Activated CD8-positive, alpha-beta memory T cell treated with anti-CD3 and anti-CD28 coated beads, Interleukin-2, amount 50 U/mL, for 24 hours (primary cell): ENCODE measurements around the gene COX15.
"Not testable (repeated sequence)": the region's sequence is repeated elsewhere in the genome, so short reads cannot be mapped to it uniquely, and the experiment has no call there.

Experiments
- DNase-seq: peaks from one replicate; pipeline ENCODE4 v3.0.0-alpha.2; 2020; ENCODE audit errors: extremely low read depth

The COX15 gene

DNA sequence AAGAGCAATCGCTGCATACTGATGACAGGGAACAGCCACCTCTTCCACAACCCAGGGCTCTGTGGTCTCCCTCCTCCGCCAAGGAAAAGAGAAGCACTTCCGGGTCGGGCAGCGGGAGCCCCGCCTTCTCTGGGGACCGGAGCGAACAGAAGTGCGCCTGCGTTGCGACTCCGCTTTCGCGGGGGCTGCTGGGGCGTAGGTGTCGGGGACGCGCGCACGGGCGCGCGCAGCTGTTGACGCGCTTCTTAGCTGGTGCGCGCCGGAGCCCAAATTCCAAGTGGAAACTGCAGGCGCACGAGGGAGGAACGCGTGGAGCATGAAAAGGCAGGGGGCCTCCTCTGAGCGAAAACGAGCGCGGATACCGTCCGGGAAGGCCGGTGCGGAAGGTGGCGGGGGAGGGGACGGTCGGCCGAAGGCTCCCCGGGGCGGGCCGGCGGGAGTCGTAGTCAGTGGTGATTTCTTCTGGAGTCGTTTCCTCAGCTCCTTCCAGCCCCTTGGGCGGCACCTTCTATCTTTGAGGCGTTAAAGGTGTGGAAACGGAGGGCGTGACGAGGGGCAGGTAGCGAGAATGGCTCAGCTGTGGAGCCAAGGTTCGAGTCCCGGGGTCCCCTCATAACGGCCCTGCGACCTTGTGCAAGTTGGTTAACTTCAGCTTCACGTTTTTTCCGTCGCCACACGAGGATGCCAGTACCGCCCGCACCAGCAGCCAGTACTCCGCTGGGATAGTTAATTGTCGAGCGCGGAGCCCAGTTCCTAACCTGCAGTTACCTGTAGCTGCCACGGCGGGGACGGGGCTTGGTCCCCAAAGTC, at the start of gene COX15, which contains the start of gene CUTC:
TSS of gene COX15 (minus strand) at position 95 of the 810 bp plus-strand sequence. CDS start at position 17, 78 bp downstream.
TSS of gene CUTC (plus strand) at position 202 of the 810 bp plus-strand sequence. CDS start at position 317, 115 bp downstream.
- DNase-seq, result peak; percentile 92

DNA sequence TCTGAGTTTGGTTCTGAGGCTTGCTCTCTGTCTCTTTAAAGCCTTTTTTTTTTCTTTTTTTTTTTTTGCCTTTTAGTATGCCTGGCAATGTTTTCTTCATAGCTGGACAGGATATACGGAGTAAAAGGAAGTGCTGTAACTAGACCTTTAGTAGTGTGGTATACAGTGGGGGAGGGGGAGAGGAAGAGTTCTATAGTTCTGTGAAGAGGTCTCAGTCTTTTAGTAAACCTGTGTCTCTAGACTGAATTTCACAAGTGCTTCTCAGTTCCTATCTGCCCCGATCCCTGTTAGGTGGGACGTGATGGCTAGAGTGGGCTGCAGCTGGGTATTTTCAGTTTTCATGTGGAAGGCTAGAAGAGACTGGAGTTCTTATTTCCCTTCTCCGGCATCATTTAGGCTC, 47.4 kb upstream of the COX15 start:
- no peak for DNase-seq

DNA sequence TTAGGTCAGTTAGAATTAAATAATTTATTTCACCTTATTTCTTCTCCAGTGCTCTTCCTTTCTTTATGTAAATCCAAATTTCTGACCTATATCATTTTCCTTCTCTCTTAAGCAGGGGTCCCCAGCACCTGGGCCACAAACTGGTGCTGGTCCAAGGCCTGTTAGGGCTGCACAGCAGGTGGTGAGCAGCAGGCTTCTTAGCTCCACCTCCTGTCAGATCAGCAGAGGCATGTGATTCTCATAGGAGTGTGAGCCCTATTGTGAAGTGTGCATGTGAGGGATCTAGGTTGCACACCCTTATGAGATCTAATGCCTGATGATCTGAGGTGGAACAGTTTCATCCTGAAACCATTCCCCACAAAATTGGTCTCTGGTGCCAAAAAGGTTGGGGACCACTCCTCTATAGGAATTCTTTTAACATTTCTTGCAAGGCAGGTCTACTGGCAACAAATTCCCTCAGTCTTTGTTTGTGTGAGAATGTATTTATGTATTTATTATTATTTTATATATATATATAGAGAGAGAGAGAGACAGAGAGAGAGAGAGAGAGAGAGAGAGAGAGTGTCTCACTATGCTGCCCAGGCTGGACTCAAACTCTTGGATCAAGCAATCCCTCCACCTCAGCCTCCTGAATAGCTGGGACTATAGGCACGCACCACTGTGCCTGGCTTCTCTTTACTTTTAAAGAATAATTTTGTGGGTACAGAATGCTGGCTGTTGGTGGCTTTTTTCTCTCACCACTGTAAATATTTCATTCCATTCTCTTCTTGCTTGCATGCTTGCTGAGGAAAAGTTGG, 46.2 kb upstream of the COX15 start:
- no peak for DNase-seq

DNA sequence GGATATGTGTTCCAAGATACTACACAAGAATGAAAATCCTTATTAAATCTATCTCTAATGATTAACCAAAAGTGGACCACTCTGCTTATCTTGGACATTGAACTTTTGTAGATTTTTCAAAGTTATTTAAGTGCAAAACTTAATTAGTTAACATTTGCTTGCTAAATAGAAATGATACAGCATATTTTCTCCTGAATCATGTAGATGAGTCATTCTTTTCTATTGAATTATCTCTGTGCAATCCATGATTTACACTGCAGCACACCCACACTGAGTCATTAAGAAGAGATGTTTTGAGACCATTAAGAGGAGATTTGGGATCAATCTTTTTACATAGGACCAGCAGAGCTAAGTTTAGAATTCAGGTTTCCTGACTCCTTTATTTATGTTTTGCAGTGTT, 43.9 kb upstream of the COX15 start:
- DNase-seq, result no peak

DNA sequence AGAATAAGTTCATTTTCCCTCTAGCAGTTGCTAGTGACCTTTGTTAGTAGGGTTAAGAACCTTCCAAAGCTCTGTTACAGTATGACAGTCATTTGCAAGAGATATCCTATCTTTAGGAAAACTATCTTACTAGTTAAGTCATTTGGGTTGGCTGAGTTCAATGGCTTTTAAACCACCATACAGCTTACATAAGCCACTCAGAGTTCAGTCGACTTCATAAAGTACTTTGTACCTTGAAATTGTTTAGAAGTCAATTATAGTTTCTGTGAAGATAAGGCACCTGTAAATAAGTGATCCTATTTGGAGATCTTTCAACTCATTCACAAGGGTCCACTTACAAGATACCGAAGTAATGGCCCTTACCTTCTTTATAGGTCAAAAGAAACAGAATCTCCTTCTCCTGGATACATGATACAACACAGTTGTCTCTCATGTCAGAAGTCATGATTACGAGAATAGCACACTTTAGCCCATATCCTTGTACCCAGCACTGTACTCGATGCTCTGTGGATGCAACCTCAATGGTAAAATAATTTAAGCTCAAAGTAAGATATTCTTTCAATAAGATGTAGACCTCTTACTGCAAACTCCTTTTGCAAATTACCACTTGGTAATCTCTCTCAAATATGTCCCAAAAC, 38.6 kb upstream of the COX15 start:
- DNase-seq, result no peak

DNA sequence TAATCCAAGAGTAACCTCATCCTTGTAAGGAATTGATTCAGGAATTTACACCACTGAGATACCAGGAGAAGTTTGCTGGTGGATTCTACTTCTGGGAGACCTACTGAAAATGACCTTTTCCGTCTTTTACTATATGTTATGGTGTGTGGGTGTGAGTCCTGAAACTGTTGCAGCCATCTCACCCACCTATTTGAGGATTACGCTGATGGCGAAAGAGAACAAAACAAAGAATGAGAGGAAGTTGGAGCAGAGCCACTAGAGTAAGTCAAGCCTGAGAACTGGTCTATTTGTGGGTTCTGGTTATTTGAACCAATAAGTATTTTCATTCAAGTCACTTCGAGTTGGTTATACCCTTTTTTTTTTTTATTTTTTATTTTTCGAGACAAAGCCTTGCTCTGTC, 37.8 kb upstream of the COX15 start:
- DNase-seq, result no peak

DNA sequence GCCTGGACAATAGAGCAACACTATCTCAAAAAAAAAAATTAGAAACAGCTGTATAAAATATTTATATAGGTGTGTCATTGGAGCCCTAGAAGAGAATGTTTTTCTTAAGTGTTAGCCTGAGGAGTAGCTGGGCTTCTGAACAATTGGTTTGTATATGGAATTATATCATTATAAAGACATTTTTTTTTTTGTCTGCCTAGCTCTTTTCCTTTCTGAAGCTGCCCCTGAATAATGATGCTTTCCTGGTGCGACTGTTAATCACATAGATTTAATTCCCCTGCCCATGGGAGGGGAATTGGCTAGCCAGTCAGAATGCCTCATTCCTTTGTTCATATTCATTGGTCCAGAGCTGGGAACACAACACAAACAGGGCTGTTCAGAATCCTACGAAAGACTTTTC, 36.6 kb upstream of the COX15 start:
- DNase-seq, result no peak

DNA sequence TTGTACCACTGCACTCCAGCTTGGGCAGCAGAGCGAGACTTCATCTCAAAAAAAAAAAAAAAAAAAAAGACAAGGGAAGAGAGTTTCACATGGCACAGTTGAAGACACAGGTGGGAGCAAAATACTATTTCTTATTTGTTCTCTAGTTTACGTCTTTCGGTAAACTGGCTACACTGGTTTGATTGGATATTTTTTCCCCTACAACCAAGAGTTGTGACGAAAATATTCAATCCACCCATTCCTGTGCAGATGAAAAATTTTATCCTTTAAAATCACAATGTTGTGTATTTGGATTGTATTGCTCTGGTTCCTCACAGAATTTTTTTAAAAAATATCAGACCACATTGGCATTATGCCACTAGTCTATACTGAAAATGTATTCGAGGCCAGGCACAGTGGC, 36.0 kb upstream of the COX15 start:
- DNase-seq, result no peak

DNA sequence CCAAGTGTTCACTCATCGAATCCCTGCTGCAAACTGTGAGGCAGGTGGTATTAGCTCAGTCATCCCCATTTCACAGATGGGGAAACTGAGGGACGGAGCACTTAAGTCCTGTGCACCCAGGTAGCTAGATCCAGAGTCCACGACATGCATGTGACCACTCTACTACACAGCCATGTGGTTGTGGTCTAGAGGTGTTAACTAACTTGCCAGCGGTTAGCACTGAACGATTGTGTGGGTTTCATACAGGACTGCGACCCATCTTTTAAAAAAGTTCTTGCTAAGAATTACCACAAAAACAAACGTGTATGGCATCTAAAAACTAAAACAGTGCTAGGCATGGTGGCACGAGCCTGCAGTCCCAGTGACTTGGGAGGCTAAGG, 34.4 kb upstream of the COX15 start:
- DNase-seq, result no peak

DNA sequence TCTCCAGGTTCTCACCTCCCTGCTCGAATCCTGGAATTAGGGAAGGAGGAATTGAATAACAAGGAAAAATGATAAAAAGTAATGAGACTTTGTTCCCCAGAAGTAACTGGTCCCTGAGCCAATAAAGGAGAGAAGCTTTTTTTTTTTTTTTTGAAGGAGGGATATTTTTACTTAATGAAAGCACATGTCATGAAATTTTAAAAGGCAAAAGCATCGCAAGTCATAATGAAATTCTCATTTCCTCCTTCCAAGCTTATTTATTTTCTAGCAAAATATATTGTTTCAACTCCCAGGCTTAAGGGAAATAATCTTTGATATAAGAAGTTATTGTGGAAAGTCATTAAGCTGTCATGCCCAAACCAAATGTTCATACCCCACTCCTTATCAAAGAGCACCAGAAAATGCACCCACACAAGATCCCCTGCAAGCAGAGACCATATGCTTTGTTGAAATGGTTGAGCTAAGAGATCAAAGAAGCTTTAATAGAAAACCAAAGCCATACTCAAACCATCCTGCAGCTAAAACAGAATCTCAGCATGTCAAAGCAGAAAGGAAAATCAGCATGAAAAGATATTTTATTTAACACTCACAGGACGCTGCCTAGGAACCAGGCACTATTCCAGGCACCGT, 33.9 kb upstream of the COX15 start:
- no peak for DNase-seq

DNA sequence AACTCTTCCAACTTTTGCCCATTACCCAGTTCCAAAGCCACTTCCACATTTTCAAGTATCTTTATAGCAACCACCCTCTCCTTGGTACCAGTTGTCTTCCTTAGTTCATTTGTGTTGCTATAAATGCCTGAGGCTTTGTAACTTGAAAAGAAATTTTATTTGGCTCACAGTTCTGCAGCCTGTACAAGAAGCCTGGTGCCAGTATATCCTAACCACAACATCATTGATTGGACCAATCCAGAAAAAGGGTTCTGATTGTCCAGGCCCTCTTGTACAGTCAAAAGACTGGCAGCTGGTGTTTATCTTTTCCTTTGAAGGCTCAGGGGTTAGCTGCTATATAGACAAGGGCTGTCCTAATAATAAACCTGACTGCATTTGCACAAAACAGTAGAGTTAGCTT, 29.4 kb upstream of the COX15 start:
- DNase-seq, result no peak

DNA sequence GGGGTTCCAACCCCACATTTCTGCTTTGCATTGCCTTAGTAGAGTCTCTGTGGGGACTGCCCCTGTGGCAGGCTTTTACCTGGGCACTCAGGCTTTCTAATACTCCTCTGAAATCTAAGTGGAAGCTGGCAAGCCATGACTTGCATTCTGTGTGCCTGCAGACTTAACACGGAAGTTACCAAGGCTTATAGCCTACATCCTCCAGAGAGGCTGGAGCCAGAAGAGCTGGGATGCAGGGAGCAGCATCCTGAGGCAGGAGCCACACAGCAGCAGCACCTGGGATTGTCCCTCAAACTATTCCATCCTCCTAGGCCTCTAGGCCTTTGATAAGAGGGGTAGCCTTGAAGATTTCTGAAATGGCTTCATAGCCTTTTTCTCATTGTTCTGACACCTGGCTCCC, 28.4 kb upstream of the COX15 start:
- no peak for DNase-seq

DNA sequence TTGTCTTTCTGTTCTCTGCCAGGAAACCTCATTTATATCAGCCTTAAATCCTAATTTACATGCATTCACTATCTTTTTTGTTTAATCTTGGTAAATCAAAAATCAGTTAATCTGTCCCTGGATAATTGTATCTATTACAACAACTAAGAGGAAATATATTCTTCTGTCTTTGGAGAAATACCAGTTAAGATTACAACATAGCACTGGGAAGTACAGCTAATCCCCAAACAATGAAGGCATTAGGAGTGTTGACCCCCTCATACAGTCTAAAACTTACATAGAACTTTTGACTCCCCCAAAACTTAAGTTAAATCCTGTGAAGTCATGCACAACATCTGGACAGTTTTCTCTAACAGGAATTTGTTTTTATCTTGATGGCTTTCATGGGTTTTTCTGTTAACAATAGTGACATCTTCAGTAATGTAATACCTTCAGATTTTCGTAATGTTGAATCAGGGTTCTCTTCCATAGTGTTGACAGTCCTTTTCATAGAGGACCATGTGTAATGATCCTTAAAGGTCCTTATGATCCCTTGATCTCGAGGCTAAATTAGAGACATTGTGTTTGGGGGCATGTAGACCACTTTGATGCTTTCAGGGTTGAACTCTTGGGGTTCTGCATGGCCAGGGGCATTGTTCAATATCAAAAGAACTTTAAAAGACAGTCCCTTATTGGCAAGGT, 26.4 kb upstream of the COX15 start:
- no peak for DNase-seq

DNA sequence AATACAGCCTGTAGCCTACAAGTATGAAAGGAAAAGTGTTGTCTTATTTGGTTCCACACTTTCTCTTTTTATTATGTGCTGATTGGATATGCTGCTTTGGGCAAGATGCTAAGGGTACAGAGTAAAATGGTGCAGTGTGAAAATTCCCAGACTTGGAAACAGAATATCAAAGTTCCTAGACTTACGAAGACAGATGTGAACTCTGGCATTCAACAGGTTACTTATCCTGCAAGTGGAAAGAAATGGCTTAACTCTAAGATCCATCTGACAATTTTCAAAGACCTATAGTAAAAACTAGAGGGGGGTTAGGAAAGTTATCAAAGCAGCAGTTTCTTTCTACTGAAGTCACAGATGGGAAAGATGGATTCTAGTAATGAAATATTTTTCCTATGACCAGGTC, 24.2 kb upstream of the COX15 start:
- no peak for DNase-seq

DNA sequence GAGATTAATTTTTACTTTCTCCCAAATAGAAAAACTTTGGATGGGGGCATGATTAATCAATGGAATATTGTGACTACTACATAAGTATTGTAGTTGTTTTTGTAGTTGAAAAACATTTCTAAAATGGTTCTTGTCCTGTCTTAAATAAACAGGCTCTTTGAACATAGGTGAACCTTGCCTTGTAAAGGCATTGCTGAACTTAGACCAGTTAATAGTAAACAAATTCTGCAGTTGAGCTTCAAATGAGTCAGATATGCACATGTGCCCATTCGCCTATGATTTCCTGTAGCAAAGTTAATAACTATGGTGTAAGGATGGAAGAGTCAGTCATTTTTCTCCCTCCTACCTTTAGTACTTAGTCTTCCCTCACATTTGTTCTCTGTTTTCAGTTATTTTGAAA, 22.7 kb upstream of the COX15 start:
- no peak for DNase-seq

DNA sequence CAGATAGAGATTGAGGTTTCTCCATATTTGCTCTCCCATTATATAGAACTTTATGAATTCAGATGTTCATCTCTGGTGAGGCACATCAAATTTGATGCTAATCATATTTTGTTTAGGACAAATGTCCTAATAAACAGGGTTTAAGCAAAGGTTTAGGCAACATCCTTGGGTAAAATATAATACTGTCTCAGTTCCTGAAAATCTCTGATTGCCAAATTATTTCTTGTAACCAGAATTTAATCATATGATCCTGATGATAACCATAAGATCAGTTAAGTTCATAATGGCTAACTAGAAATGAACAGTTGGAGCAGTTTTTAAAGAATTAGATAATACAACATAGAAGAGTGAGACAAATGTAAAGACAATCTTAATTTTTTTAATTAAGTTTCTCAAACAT, 18.7 kb upstream of the COX15 start:
- DNase-seq, result no peak

DNA sequence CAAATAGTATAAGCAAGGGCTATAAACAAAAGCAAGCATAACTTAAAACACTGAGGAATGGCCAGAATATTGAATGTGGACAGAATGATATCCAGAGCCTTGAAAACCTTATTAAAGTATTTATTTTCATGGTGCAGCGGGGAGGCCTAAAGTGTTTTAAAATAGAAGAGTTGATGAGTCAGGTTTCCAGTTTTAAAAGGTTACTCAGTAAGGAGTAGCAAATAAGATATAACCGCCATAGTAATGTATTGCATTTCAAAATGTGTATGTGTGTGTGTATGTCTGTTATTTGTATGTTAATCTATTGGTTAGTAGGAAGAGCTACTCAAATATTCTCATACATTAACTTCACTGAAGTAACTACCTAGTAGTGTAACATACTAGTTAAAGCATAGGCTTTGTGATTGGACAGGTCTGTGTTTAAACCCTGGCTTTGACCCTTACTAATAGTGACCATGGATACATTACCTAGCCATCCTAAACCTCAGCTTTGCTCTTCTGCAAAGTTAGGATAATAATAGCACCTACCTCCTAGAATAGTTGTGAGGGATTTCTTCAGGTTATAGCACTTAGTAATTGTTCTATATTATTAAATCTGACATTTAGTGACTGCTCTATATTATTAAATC, 17.0 kb upstream of the COX15 start:
- no peak for DNase-seq

DNA sequence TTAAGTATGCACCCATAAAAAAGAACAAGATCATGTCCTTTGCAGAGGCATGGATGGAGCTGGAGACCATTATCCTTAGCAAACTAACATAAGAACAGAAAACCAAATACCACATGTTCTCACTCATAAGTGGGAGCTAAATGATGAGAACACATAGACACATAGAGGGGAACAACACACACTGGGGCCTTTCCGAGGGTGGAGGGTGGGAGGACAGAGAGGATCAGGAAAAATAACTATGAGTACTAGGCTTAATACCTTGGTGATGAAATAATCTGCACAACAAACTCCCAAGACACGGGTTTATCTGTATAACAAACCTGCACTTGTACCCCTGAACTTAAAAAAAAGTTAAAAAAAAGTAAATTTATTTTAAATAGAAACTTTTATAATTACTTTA, 14.2 kb upstream of the COX15 start:
- not testable (repeated sequence) for DNase-seq

DNA sequence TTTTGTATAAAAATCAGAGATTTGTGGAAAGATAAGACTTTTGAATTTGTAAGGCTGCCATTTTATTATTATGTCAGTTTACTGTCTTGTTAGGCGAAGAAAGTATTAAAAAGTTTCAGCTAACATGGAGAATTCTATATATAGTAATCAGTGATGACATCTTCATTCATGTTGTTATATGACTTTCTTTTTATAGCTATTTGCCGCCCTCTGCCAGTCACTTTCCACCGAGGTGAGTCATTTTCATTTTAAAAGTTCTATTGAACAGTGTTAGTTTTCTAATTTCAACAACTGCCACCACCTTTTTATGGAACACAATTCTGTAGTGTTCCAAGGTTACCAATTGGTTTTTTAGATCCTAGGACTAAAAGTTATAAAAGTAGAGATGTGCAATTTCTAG, 11.9 kb upstream of the COX15 start:
- DNase-seq, result no peak

DNA sequence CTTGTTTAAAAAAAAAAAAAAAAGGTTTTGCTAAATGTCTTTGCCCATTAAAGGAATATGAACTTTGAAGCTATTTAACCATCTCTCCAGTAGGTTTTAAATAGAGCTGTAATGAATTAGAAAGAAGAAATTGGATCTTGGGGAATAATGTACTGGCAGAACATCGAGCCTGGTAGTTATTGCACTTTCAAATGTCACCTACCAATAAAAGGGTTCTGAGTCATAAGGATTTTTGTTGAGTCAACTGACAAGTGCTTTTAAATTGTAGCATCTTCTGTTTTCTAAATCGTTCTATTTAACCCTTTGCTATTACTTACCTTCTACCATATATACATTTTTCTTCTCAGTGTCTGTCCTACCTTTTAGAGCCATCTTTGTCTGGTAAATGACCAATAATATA, 10.8 kb upstream of the COX15 start:
- no peak for DNase-seq

DNA sequence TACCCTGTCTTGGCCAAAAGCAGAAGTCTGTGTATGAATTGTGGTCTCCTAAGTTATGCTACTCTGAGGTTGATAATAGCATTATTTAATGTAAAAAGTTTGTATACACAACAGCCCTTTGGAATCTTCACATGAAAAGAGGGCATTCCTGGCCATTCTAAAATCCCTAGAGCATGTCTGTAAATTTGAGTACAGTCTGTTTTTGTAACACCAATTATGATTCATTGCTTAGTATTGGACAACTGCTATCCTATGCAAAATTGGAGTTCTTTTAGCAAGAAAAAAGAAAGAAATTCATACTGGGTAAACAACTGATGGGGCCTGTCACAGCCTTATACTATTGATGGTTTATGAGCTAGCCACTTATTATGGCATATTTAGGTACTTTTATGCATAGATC, 10.3 kb upstream of the COX15 start:
- no peak for DNase-seq
